IMR-90 (cell line): ENCODE measurements around the gene CROCC2. TPM values are rescaled to one million over a fixed set of nuclear protein-coding genes. Genes with fewer than 3 reads are reported as not detected.

ENCODE experiments used
- ATAC-seq: fragments of 200-7000 bp; cut with Tn5 transposase; 2 replicates; pipeline ENCODE4 v1.9.1; 2020; ENCODE audit warnings: low read depth, mild to moderate bottlenecking, moderate library complexity
- BruUV-seq: library from RNA; stranded (reverse); fragments of 400-500 nt; replicated peaks from 2 replicates; lab custom pipeline; 2021; lab: Mats Ljungman, UMichigan
- CTCF ChIA-PET: fragments of 300-600 bp; formaldehyde crosslinking; extraction: SDS; loops from one replicate; lab custom pipeline; 2021; ENCODE audit warnings: antibody characterized with exemption; lab: Yijun Ruan, JAX
- POLR2A ChIA-PET: fragments of 300-600 bp; sonication (Branson Sonifier 250); formaldehyde crosslinking; loops from one replicate; lab custom pipeline; 2022; ENCODE audit warnings: antibody characterized with exemption; ENCODE audit not compliant: unreplicated experiment; lab: Charles Lee
- DNase-seq: peaks from one replicate; pipeline ENCODE4 v3.0.0; 2013
- H2AFZ ChIP-seq: replicated peaks from 2 replicates; pipeline ENCODE3; 2013; ENCODE audit warnings: low read length, mild to moderate bottlenecking; ENCODE audit not compliant: poor library complexity
- H2AK5ac ChIP-seq: 2 replicates; pipeline ENCODE4 v1.6.1; 2013; ENCODE audit warnings: low read depth, low read length, inconsistent platforms
- H2AK9ac ChIP-seq: replicated peaks from 2 replicates; pipeline ENCODE3; 2013; ENCODE audit warnings: mild to moderate bottlenecking, low read depth, low read length, moderate library complexity; ENCODE audit not compliant: poor library complexity
- H2BK120ac ChIP-seq: 2 replicates; pipeline ENCODE4 v1.6.1; 2013; ENCODE audit warnings: low read depth, low read length, inconsistent platforms
- H2BK15ac ChIP-seq: 3 replicates; pipeline ENCODE4 v1.6.1; 2013; ENCODE audit warnings: low read depth, low read length, inconsistent platforms
- H2BK20ac ChIP-seq: 2 replicates; pipeline ENCODE4 v1.6.1; 2013; ENCODE audit warnings: low read depth, mild to moderate bottlenecking, inconsistent platforms, low read length, moderate library complexity
- H2BK5ac ChIP-seq: 2 replicates; pipeline ENCODE4 v1.6.1; 2013; ENCODE audit warnings: mild to moderate bottlenecking, low read depth, low read length, inconsistent platforms; ENCODE audit not compliant: poor library complexity, severe bottlenecking
- H3K14ac ChIP-seq: replicated peaks from 2 replicates; pipeline ENCODE4 v1.6.1; 2013; ENCODE audit warnings: low read depth, low read length, inconsistent platforms
- H3K18ac ChIP-seq: 2 replicates; pipeline ENCODE4 v1.6.1; 2013; ENCODE audit warnings: low read depth, low read length, control low read depth
- H3K23ac ChIP-seq: 2 replicates; pipeline ENCODE4 v1.6.1; 2013; ENCODE audit warnings: low read depth, low read length, inconsistent platforms
- H3K27ac ChIP-seq: 2 replicates; pipeline ENCODE4 v1.5.1; 2013; ENCODE audit warnings: mild to moderate bottlenecking, control low read depth, low read length; ENCODE audit not compliant: insufficient read depth
- H3K27me3 ChIP-seq: 2 replicates; pipeline ENCODE4 v1.6.1; 2013; ENCODE audit warnings: low read length; ENCODE audit not compliant: control insufficient read depth, insufficient read depth
- H3K36me3 ChIP-seq: 2 replicates; pipeline ENCODE4 v1.6.1; 2013; ENCODE audit warnings: low read length, mixed read lengths; ENCODE audit not compliant: control insufficient read depth, insufficient read depth
- H3K4ac ChIP-seq: 2 replicates; pipeline ENCODE4 v1.6.1; 2013; ENCODE audit warnings: low read depth, low read length, inconsistent platforms
- H3K4me1 ChIP-seq: 2 replicates; pipeline ENCODE4 v1.6.1; 2013; ENCODE audit warnings: low read length, mixed read lengths; ENCODE audit not compliant: control insufficient read depth, insufficient read depth
- H3K4me2 ChIP-seq: 2 replicates; pipeline ENCODE4 v1.6.1; 2013; ENCODE audit warnings: low read depth, mild to moderate bottlenecking, control low read depth, low read length, moderate library complexity
- H3K4me3 ChIP-seq: 2 replicates; pipeline ENCODE4 v1.5.1; 2013; ENCODE audit warnings: low read depth, mild to moderate bottlenecking, control low read depth, low read length, moderate library complexity; ENCODE audit not compliant: insufficient read depth
- H3K56ac ChIP-seq: 2 replicates; pipeline ENCODE4 v1.6.1; 2013; ENCODE audit warnings: low read length, inconsistent platforms; ENCODE audit not compliant: insufficient read depth; ENCODE audit errors: extremely low read depth
- H3K79me1 ChIP-seq, 2 experiments: 2 replicates each; pipeline ENCODE4 v1.6.1; 2013; ENCODE audit warnings: low read length in 2 of 2, inconsistent platforms in 1 of 2, low read depth in 1 of 2
- H3K9ac ChIP-seq: 2 replicates; pipeline ENCODE4 v1.6.1; 2013; ENCODE audit warnings: low read depth, low read length, control low read depth
- H3K9me1 ChIP-seq: 2 replicates; pipeline ENCODE4 v1.6.1; 2013; ENCODE audit warnings: low read length, inconsistent platforms; ENCODE audit not compliant: insufficient read depth
- H3K9me3 ChIP-seq: 2 replicates; pipeline ENCODE4 v1.6.1; 2013; ENCODE audit warnings: low read length; ENCODE audit not compliant: control insufficient read depth, insufficient read depth
- H4K20me1 ChIP-seq: 2 replicates; pipeline ENCODE4 v1.6.1; 2013; ENCODE audit warnings: low read length, inconsistent platforms; ENCODE audit not compliant: insufficient read depth
- H4K5ac ChIP-seq: 2 replicates; pipeline ENCODE4 v1.6.1; 2013; ENCODE audit warnings: mild to moderate bottlenecking, low read depth, low read length, control low read depth
- H4K8ac ChIP-seq, 2 experiments: 2 replicates each; pipeline ENCODE4 v1.6.1; 2013; ENCODE audit warnings: low read depth in 2 of 2, low read length in 2 of 2, control low read depth in 1 of 2, inconsistent platforms in 1 of 2
- H4K91ac ChIP-seq: 2 replicates; pipeline ENCODE4 v1.6.1; 2013; ENCODE audit warnings: low read depth, low read length, inconsistent platforms; ENCODE audit not compliant: insufficient read depth
- CEBPB ChIP-seq: IDR thresholded peaks from 2 replicates; pipeline ENCODE4 v1.6.1; 2012; ENCODE audit warnings: low read depth, low read length, improper control_type of control experiment
- MXI1 ChIP-seq: IDR thresholded peaks from 2 replicates; pipeline ENCODE4 v1.6.1; 2012; ENCODE audit warnings: low read depth, mild to moderate bottlenecking, low read length, moderate library complexity, borderline replicate concordance
- POLR2A ChIP-seq: IDR thresholded peaks from 2 replicates; pipeline ENCODE4 v1.6.1; 2012; ENCODE audit warnings: mild to moderate bottlenecking, low read depth, low read length
- RCOR1 ChIP-seq: IDR thresholded peaks from 2 replicates; pipeline ENCODE4 v1.6.1; 2012; ENCODE audit warnings: mild to moderate bottlenecking, low read length, improper control_type of control experiment; ENCODE audit not compliant: insufficient replicate concordance
- WGBS, 2 experiments: methylation state at CpG; one replicate each; pipeline versions ENCODE4 v1.1.5 to v1.1.7; 2013; ENCODE audit warnings: missing lambda C conversion rate in 2 of 2; ENCODE audit not compliant: insufficient read length in 1 of 2; ENCODE audit errors: extremely low coverage in 2 of 2; 5-methylcytosine and 5-hydroxymethylcytosine counted together
- dilution Hi-C: fragments of 300-500 bp; cut with HindIII; formaldehyde crosslinking; loops from one replicate; pipeline ENCODE4 v1.14.3; 2018; ENCODE audit warnings: low sequenced_read_pairs; ENCODE audit not compliant: unreplicated experiment
- in situ Hi-C: fragments of 300-500 bp; cut with MboI; formaldehyde crosslinking; loops from 3 replicates; pipeline ENCODE4 v1.14.3; 2019; ENCODE audit warnings: low sequenced_read_pairs, inconsistent platforms, mixed read lengths
- intact Hi-C: fragments of 100-400 bp; cut with micrococcal nuclease; formaldehyde crosslinking; loops from 2 replicates; pipeline ENCODE4 v1.10.0; 2022
- polyA plus RNA-seq, 3 experiments: library from polyadenylated mRNA; depleted of rRNA; stranded (reverse); fragments of >200 nt; gene quantifications; 2 replicates each; pipeline ENCODE4 v1.2.3, GENCODE V29; 2012; ENCODE audit warnings: low replicate concordance in 1 of 3
- total RNA-seq: library from RNA; depleted of rRNA; stranded (reverse); fragments of >200 nt; gene quantifications from 2 replicates; pipeline ENCODE4 v1.2.3, GENCODE V29; 2012
- TF ChIP-seq, protein P1 (sequence below): conservative IDR thresholded peaks from 2 replicates; pipeline ENCODE4 v1.5.1; 2012; ENCODE audit warnings: mild to moderate bottlenecking, low read depth, low read length, improper control_type of control experiment

The CROCC2 gene
- total and polyA plus RNA-seq, 2 of the 4 experiments (the other 2 are of a cell fraction): not detected

DNA sequence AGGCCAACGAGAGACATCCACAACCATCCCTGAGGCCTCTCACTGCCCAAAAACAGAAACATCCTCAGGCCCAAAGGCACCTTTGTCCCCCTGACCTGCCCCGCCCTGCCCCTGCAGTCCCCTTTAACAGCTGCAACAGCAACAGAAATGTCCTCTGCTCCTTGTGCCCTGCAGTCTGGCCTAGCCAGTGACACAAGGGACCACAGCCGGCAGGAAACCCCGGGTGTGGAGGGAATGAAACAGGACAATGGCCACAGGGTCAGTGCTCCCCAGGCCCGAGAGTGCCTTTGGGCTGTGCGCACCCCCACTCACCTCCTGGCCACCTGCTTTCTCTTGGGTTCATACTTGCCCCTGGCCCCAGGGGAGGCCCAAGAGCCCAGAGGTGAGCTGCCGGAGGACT lies 127.9 kb downstream of the CROCC2 start:
- intact Hi-C loops: no loop called here
- TF ChIP-seq POLR2A (no peak), CEBPB (no peak), MXI1 (no peak), RCOR1 (no peak)
- TF ChIP-seq, protein P1, sequence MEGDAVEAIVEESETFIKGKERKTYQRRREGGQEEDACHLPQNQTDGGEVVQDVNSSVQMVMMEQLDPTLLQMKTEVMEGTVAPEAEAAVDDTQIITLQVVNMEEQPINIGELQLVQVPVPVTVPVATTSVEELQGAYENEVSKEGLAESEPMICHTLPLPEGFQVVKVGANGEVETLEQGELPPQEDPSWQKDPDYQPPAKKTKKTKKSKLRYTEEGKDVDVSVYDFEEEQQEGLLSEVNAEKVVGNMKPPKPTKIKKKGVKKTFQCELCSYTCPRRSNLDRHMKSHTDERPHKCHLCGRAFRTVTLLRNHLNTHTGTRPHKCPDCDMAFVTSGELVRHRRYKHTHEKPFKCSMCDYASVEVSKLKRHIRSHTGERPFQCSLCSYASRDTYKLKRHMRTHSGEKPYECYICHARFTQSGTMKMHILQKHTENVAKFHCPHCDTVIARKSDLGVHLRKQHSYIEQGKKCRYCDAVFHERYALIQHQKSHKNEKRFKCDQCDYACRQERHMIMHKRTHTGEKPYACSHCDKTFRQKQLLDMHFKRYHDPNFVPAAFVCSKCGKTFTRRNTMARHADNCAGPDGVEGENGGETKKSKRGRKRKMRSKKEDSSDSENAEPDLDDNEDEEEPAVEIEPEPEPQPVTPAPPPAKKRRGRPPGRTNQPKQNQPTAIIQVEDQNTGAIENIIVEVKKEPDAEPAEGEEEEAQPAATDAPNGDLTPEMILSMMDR: no peak
- Histone ChIP-seq H3K27me3 (no peaks in the 10 kb centered on the region), H2BK5ac (no peak overlapping the region), H3K79me1 (no peaks in the 10 kb centered on the region), H3K9ac (no peak overlapping the region), H2AK5ac (no peak overlapping the region), H4K8ac (no peak overlapping the region), H2BK15ac (no peak overlapping the region), H3K27ac (no peak overlapping the region), H3K4me1 (no peaks in the 10 kb centered on the region), H3K23ac (no peak overlapping the region), H4K5ac (no peak overlapping the region), H4K20me1 (no peaks in the 10 kb centered on the region; the same call in 1 of the 2 replicates), H2BK20ac (no peak overlapping the region), H2AFZ (no peak overlapping the region), H3K18ac (no peak overlapping the region), H4K91ac (no peak overlapping the region), H2AK9ac (no peak overlapping the region), H3K14ac (no peak overlapping the region), H3K9me1 (no peaks in the 10 kb centered on the region), H3K4ac (no peak overlapping the region), H3K36me3 (peaks cover 16% of the 10 kb centered on the region; the same call in 1 of the 2 replicates), H3K9me3 (no peaks in the 10 kb centered on the region), H3K4me2 (no peak overlapping the region), H2BK120ac (no peak overlapping the region), H3K4me3 (no peak overlapping the region), H3K56ac (no peak overlapping the region)
- no peak for ATAC-seq
- dilution Hi-C loops: no loop called here
- in situ Hi-C loops: no loop called here
- CTCF ChIA-PET: no interaction called here
- WGBS, 2 experiments: 100% methylated on average over 1 of the region's 7 CpGs; no CpG with 5 or more reads in 1 of the 2 experiments
- DNase-seq: no peak
- no TSS peak for BruUV-seq
- POLR2A ChIA-PET: no interaction called here
